ENCODE measurements around the gene PSMB8. TPM values are rescaled to one million over a fixed set of nuclear protein-coding genes. Genes with fewer than 3 reads are reported as not detected.

PSMB8 gene
- total and polyA plus RNA-seq, 2 of the 8 experiments (the other 6 are each of a cell fraction or from before 2014, with no cell fraction given): 18.4 to 43.0 TPM

DNA sequence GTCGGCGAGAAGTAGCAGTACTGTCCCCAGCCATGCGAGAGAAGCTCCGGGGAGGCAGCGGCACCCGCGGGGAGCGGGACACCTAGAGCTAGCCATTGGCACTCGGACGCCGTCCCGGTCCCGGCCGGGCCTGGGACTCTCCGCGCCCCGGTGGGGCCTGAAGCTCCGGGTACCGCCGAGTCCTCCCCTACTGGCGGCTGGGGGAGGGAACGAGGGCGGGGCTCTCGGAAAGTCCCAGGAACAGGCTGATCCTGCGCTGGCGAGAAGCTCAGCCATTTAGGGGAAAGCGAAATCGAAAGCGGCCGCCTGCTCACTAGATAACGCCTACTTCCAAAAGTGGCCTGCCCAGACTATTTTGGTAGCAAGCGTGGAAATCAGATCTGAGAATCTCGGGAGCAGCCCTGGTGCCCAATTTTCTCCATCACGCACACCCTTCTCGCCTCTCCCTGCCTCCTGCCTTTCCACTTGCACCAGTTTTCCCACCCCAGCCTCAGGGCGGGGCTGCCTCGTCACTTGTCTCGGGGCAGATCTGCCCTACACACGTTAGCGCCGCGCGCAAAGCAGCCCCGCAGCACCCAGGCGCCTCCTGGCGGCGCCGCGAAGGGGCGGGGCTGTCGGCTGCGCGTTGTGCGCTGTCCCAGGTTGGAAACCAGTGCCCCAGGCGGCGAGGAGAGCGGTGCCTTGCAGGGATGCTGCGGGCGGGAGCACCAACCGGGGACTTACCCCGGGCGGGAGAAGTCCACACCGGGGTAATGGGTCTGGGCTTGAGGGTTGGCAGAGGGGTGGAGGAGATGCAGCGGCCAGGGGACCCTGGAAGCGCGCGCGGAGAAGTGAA lies 9.9 kb upstream of the PSMB8 start, which contains the start of the genes PSMB9 and TAP1 (continued):
- TF ChIP-seq FOSL1 (IDR thresholded peaks at IDR 0.05; ENCODE audit: insufficient read depth, low read depth, low read length) (no peak), SP2 (IDR thresholded peaks at IDR 0.05; ENCODE audit: low read length) (no peak), BCL11A (IDR thresholded peaks at IDR 0.05; ENCODE audit: low read depth in 2 of 2, low read length in 2 of 2) (no peak), GABPA (IDR thresholded peaks at IDR 0.05; ENCODE audit: borderline replicate concordance, insufficient read depth, low read length) (no peak), PHF8 (conservative IDR thresholded peaks at IDR 0.05; ENCODE audit: low read depth, low read length) (peak; percentile 52), RAD21 (IDR thresholded peaks at IDR 0.05 in 1 of 2, conservative IDR thresholded peaks at IDR 0.05 in 1 of 2; ENCODE audit: low read depth in 2 of 2, low read length in 2 of 2) (peak; percentile 56 to 69), TBP (IDR thresholded peaks at IDR 0.05; ENCODE audit: low read depth, low read length) (no peak), NANOG (IDR thresholded peaks at IDR 0.05; ENCODE audit: insufficient read depth, low read depth, low read length, poor library complexity, severe bottlenecking) (peak; percentile 14), EP300 (IDR thresholded peaks at IDR 0.05; ENCODE audit: borderline replicate concordance in 1 of 2, low read depth in 2 of 2, low read length in 2 of 2) (peak; percentile 16 to 33; a peak in 2 of 3 replicates), EGR1 (IDR thresholded peaks at IDR 0.05; ENCODE audit: borderline replicate concordance, low read depth, low read length) (no peak), KDM1A (IDR thresholded peaks at IDR 0.05; ENCODE audit: borderline replicate concordance, low read length) (peak; percentile 37; the same call in 1 of the 2 replicates), CBX5 (IDR thresholded peaks at IDR 0.05; ENCODE audit: low read depth, low read length) (no peak), CHD2 (IDR thresholded peaks at IDR 0.05; ENCODE audit: low read length) (0 out of 2 replicates have a peak, but pooled peaks have one; percentile 7), ASH2L (IDR thresholded peaks at IDR 0.05; ENCODE audit: low read length) (peak; percentile 67), TAF7 (optimal IDR thresholded peaks at IDR 0.05; ENCODE audit: borderline replicate concordance, low read depth, low read length) (peak; percentile 58), SIN3A (conservative IDR thresholded peaks at IDR 0.05 in 1 of 2, IDR thresholded peaks at IDR 0.05 in 1 of 2; ENCODE audit: low read depth in 1 of 2, low read length in 2 of 2) (0 out of 4 replicates have a peak, but pooled peaks have one; percentile 16 to 34)
- TF ChIP-seq, protein P1, sequence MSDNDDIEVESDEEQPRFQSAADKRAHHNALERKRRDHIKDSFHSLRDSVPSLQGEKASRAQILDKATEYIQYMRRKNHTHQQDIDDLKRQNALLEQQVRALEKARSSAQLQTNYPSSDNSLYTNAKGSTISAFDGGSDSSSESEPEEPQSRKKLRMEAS (IDR thresholded peaks at IDR 0.05): peak; percentile 51; the same call in 1 of the 2 replicates
- TF ChIP-seq, protein P2, sequence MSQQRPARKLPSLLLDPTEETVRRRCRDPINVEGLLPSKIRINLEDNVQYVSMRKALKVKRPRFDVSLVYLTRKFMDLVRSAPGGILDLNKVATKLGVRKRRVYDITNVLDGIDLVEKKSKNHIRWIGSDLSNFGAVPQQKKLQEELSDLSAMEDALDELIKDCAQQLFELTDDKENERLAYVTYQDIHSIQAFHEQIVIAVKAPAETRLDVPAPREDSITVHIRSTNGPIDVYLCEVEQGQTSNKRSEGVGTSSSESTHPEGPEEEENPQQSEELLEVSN (IDR thresholded peaks at IDR 0.05): peak; percentile 78
